H9 (cell line): Measurements from ENCODE around the gene NRN1L. TPM values are rescaled to one million over a fixed set of nuclear protein-coding genes. Genes with fewer than 3 reads are reported as not detected.

Experiments
- DNase-seq: peaks from one replicate; pipeline ENCODE4 v3.0.0-alpha.2; 2017
- H2AFZ ChIP-seq: one replicate; pipeline ENCODE4 v1.6.1; 2013; ENCODE audit warnings: mild to moderate bottlenecking, low read length, control low read depth, moderate library complexity
- H2AK5ac ChIP-seq: 2 replicates; pipeline ENCODE4 v1.6.1; 2013; ENCODE audit warnings: low read length, control low read depth, mixed read lengths; ENCODE audit not compliant: insufficient read length
- H2BK120ac ChIP-seq: one replicate; pipeline ENCODE4 v1.6.1; 2013; ENCODE audit warnings: low read depth, mild to moderate bottlenecking, low read length, control low read depth, inconsistent platforms; ENCODE audit not compliant: poor library complexity, severe bottlenecking
- H2BK12ac ChIP-seq: 2 replicates; pipeline ENCODE4 v1.6.1; 2013; ENCODE audit warnings: low read length, control low read depth, mixed read lengths, low read depth; ENCODE audit not compliant: insufficient read length
- H2BK15ac ChIP-seq: 2 replicates; pipeline ENCODE4 v1.6.1; 2013; ENCODE audit warnings: low read depth, low read length, control low read depth
- H2BK20ac ChIP-seq: one replicate; pipeline ENCODE4 v1.6.1; 2013; ENCODE audit warnings: low read depth, mild to moderate bottlenecking, low read length, control low read depth, inconsistent platforms; ENCODE audit not compliant: poor library complexity, severe bottlenecking
- H2BK5ac ChIP-seq: 2 replicates; pipeline ENCODE4 v1.6.1; 2013; ENCODE audit warnings: low read length, control low read depth, mixed read lengths; ENCODE audit not compliant: insufficient read length
- H3K14ac ChIP-seq: 2 replicates; pipeline ENCODE4 v1.6.1; 2013; ENCODE audit warnings: low read length, control low read depth; ENCODE audit not compliant: insufficient read depth
- H3K18ac ChIP-seq: 2 replicates; pipeline ENCODE4 v1.6.1; 2013; ENCODE audit warnings: low read depth, mild to moderate bottlenecking, mixed read lengths, low read length, control low read depth; ENCODE audit not compliant: insufficient read length
- H3K23ac ChIP-seq: 2 replicates; pipeline ENCODE4 v1.6.1; 2013; ENCODE audit warnings: low read length, control low read depth, mixed read lengths, low read depth; ENCODE audit not compliant: insufficient read length
- H3K23me2 ChIP-seq: 2 replicates; pipeline ENCODE4 v1.6.1; 2013; ENCODE audit warnings: low read depth, mild to moderate bottlenecking, mixed read lengths, low read length, control low read depth; ENCODE audit not compliant: insufficient read length, poor library complexity, severe bottlenecking
- H3K27ac ChIP-seq: 2 replicates; pipeline ENCODE4 v1.5.1; 2013; ENCODE audit warnings: low read length, control low read depth, mixed read lengths, low read depth; ENCODE audit not compliant: insufficient read length
- H3K27me3 ChIP-seq: 2 replicates; pipeline ENCODE4 v1.6.1; 2013; ENCODE audit warnings: low read length, control low read depth, inconsistent platforms; ENCODE audit not compliant: insufficient read depth
- H3K4ac ChIP-seq: 2 replicates; pipeline ENCODE4 v1.6.1; 2013; ENCODE audit warnings: low read depth, mild to moderate bottlenecking, control low read depth, inconsistent platforms, low read length, moderate library complexity
- H3K4me1 ChIP-seq: 2 replicates; pipeline ENCODE4 v1.6.1; 2013; ENCODE audit warnings: low read length, control low read depth, inconsistent platforms; ENCODE audit not compliant: insufficient read depth
- H3K4me2 ChIP-seq: 2 replicates; pipeline ENCODE4 v1.6.1; 2013; ENCODE audit warnings: low read length, control low read depth, mixed read lengths; ENCODE audit not compliant: insufficient read length, insufficient read depth
- H3K56ac ChIP-seq: 2 replicates; pipeline ENCODE4 v1.6.1; 2013; ENCODE audit warnings: low read depth, mild to moderate bottlenecking, mixed read lengths, low read length, control low read depth; ENCODE audit not compliant: insufficient read length
- H3K79me1 ChIP-seq: 2 replicates; pipeline ENCODE4 v1.6.1; 2013; ENCODE audit warnings: low read depth, mild to moderate bottlenecking, moderate library complexity, low read length, control low read depth, inconsistent platforms; ENCODE audit not compliant: insufficient read depth, poor library complexity, severe bottlenecking
- H3K79me2 ChIP-seq: 2 replicates; pipeline ENCODE4 v1.6.1; 2013; ENCODE audit warnings: low read length, control low read depth, inconsistent platforms; ENCODE audit not compliant: insufficient read depth
- H3K9ac ChIP-seq: 2 replicates; pipeline ENCODE4 v1.6.1; 2013; ENCODE audit warnings: low read length, control low read depth, mixed read lengths; ENCODE audit not compliant: insufficient read length; ENCODE audit errors: extremely low read depth
- H3K9me3 ChIP-seq: one replicate; pipeline ENCODE4 v1.6.1; 2013; ENCODE audit warnings: low read depth, low read length, inconsistent platforms; ENCODE audit not compliant: control insufficient read depth
- H3T11ph ChIP-seq: one replicate; pipeline ENCODE4 v1.6.1; 2013; ENCODE audit warnings: mild to moderate bottlenecking, low read length, control low read depth, inconsistent platforms
- H4K20me1 ChIP-seq: one replicate; pipeline ENCODE4 v1.6.1; 2013; ENCODE audit not compliant: control insufficient read depth, insufficient read length, insufficient read depth
- H4K5ac ChIP-seq: 2 replicates; pipeline ENCODE4 v1.6.1; 2013; ENCODE audit warnings: low read depth, mild to moderate bottlenecking, mixed read lengths, low read length, control low read depth; ENCODE audit not compliant: insufficient read length
- H4K8ac ChIP-seq: replicated peaks from 2 replicates; pipeline ENCODE4 v1.6.1; 2013; ENCODE audit warnings: low read length, control low read depth, mixed read lengths, low read depth; ENCODE audit not compliant: insufficient read length
- H4K91ac ChIP-seq: 2 replicates; pipeline ENCODE4 v1.6.1; 2013; ENCODE audit warnings: low read depth, mild to moderate bottlenecking, moderate library complexity, mixed read lengths, low read length, control low read depth; ENCODE audit not compliant: insufficient read length
- H3K27ac Mint-ChIP-seq, 3 experiments: 2 replicates in 2 of 3; 3 replicates in 1 of 3; pipeline ENCODE4 v1.8.0; 2020 to 2021; ENCODE audit warnings: mixed read lengths in 3 of 3, mild to moderate bottlenecking in 1 of 3, moderate library complexity in 1 of 3
- H3K27me3 Mint-ChIP-seq: 2 replicates; pipeline ENCODE4 v1.8.0; 2021; ENCODE audit warnings: low read depth, mild to moderate bottlenecking, moderate library complexity, mixed read lengths
- H3K36me3 Mint-ChIP-seq, 3 experiments: 2 replicates in 2 of 3; 3 replicates in 1 of 3; pipeline ENCODE4 v1.8.0; 2020 to 2021; ENCODE audit warnings: low read depth in 3 of 3, mixed read lengths in 3 of 3; ENCODE audit not compliant: insufficient read depth in 1 of 3
- H3K4me1 Mint-ChIP-seq, 2 experiments: 2 replicates each; pipeline ENCODE4 v1.8.0; 2020; ENCODE audit warnings: mixed read lengths in 2 of 2
- H3K4me3 Mint-ChIP-seq, 2 experiments: 2 replicates in 1 of 2; 3 replicates in 1 of 2; pipeline ENCODE4 v1.8.0; 2020 to 2021; ENCODE audit warnings: mild to moderate bottlenecking in 2 of 2, mixed read lengths in 2 of 2, moderate library complexity in 1 of 2
- H3K9me3 Mint-ChIP-seq, 2 experiments: 2 replicates in 1 of 2; 3 replicates in 1 of 2; pipeline ENCODE4 v1.8.0; 2020; ENCODE audit warnings: mild to moderate bottlenecking in 2 of 2, mixed read lengths in 2 of 2, moderate library complexity in 1 of 2
- WGBS: extraction: QIAGEN DNeasy Blood & Tissue Kit; methylation state at CpG from one replicate; pipeline ENCODE4 v1.1.7; 2013; ENCODE audit warnings: missing lambda C conversion rate, low lambda C conversion rate, mixed read lengths; ENCODE audit not compliant: insufficient read length; ENCODE audit errors: extremely low coverage; 5-methylcytosine and 5-hydroxymethylcytosine counted together
- total RNA-seq: library from RNA; stranded (reverse); gene quantifications from 2 replicates; pipeline ENCODE4 v1.2.1, GENCODE V29; 2021
- TF ChIP-seq, protein P1 (sequence below): fragments of 200-600 bp; sonication (generic); conservative IDR thresholded peaks from 3 replicates; pipeline ENCODE4 v1.8.0; 2021; ENCODE audit warnings: antibody characterized with exemption, mild to moderate bottlenecking

The NRN1L gene
- total RNA-seq, 1 experiment from 2014 or later: 2.0 TPM

DNA sequence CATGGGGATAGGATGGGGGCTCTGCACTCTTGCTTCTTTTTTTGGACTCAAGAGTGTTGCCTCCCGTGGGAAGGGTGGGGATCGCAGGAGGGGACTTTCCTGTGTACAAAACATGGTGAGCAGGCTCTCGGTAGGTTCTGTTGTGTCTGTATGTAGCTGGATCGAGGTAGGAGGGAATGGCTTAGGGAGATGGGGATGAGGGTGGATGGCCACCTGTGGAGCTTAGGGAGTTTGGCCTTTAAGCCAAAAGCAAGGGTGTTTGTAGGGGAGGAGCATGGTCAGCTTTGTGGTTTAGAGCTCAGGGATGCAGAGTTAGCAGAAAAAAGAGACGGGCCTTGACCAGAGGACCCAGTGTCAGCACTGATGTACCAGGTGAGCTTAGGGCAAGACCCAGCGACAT, 22.8 kb upstream of the NRN1L start:
- no peak overlapping the region for H3K18ac ChIP-seq
- no peak overlapping the region for H3K9ac ChIP-seq
- Mint-ChIP-seq H3K36me3 (peaks cover 24 to 49% (median 44%) of the 10 kb centered on the region in 3 experiments), H3K27me3 (no peaks in the 10 kb centered on the region), H3K27ac (peak overlapping the region in 2 of 3 experiments; percentile 19 to 41; a peak in 3 of 7 replicates), H3K9me3 (no peaks in the 10 kb centered on the region), H3K4me3 (peak overlapping the region in 1 of 2 experiments; percentile 15; a peak in 1 of 5 replicates), H3K4me1 (peaks cover 29 to 40% of the 10 kb centered on the region in 2 experiments)
- H3K4ac ChIP-seq: no peak overlapping the region
- H4K20me1 ChIP-seq: peaks cover 3% of the 10 kb centered on the region
- no peak overlapping the region for H3K56ac ChIP-seq
- no peak overlapping the region for H3K4me2 ChIP-seq
- H3K14ac ChIP-seq: no peak overlapping the region
- no peak overlapping the region for H3K27ac ChIP-seq
- no peak overlapping the region for H2BK120ac ChIP-seq
- peaks cover 26% of the 10 kb centered on the region; the same call in 1 of the 2 replicates for H3K79me2 ChIP-seq
- no peak overlapping the region for H4K5ac ChIP-seq
- H3T11ph ChIP-seq: no peak overlapping the region
- H3K23me2 ChIP-seq: no peaks in the 10 kb centered on the region
- H2AK5ac ChIP-seq: no peak overlapping the region
- H3K79me1 ChIP-seq: peaks cover 3% of the 10 kb centered on the region
- no peak overlapping the region for H2BK12ac ChIP-seq
- H4K91ac ChIP-seq: no peak overlapping the region
- H2BK20ac ChIP-seq: no peak overlapping the region
- H2AFZ ChIP-seq: no peak overlapping the region
- H2BK15ac ChIP-seq: no peak overlapping the region
- H3K27me3 ChIP-seq: no peaks in the 10 kb centered on the region
- H4K8ac ChIP-seq: no peak overlapping the region
- no peaks in the 10 kb centered on the region for H3K9me3 ChIP-seq
- TF ChIP-seq, protein P1, sequence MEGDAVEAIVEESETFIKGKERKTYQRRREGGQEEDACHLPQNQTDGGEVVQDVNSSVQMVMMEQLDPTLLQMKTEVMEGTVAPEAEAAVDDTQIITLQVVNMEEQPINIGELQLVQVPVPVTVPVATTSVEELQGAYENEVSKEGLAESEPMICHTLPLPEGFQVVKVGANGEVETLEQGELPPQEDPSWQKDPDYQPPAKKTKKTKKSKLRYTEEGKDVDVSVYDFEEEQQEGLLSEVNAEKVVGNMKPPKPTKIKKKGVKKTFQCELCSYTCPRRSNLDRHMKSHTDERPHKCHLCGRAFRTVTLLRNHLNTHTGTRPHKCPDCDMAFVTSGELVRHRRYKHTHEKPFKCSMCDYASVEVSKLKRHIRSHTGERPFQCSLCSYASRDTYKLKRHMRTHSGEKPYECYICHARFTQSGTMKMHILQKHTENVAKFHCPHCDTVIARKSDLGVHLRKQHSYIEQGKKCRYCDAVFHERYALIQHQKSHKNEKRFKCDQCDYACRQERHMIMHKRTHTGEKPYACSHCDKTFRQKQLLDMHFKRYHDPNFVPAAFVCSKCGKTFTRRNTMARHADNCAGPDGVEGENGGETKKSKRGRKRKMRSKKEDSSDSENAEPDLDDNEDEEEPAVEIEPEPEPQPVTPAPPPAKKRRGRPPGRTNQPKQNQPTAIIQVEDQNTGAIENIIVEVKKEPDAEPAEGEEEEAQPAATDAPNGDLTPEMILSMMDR: no peak
- no peak for DNase-seq
- WGBS: no CpG with 5 or more reads among the region's 6 CpGs
- no peak overlapping the region for H2BK5ac ChIP-seq
- no peak overlapping the region for H3K23ac ChIP-seq
- peaks cover 5% of the 10 kb centered on the region; the same call in 1 of the 2 replicates for H3K4me1 ChIP-seq
